ENCODE measurements around the gene CHST13. TPM values are rescaled to one million over a fixed set of nuclear protein-coding genes. Genes with fewer than 3 reads are reported as not detected.
"Not testable (repeated sequence)": the region's sequence is repeated elsewhere in the genome, so short reads cannot be mapped to it uniquely, and the experiment has no call there.

The CHST13 gene
- total RNA-seq, 2 experiments from 2014 or later = not detected

DNA sequence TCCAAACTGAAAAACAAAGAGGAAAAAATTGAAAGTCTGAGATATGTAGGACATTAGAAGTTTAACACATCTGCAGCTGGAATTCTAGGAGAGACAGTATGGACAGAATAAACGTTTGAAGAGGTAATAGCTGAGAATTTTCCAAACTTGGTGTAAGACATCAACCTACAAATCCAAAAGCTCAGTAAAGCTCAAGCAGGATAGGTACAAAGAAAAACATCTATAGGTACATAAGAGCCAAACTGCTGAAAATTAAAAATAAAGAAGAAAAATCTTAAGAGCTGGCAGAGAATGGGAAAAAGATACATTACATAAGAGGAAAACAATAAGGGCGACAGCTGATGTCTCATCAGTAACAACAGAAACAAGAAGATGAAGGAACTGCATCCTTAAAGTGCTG, 57.6 kb downstream of the CHST13 start:
- no peaks in the 10 kb centered on the region for H3K9me3 Mint-ChIP-seq
- no peak for DNase-seq
- CTCF ChIA-PET = no interaction called here
- no peak overlapping the region for H3K4me3 Mint-ChIP-seq
- H3K27ac Mint-ChIP-seq = no peak overlapping the region
- no peaks in the 10 kb centered on the region for H3K36me3 Mint-ChIP-seq (ENCODE audit: low read depth)
- H3K4me1 Mint-ChIP-seq = no peaks in the 10 kb centered on the region
- POLR2A ChIA-PET = no interaction called here
- peaks cover 17% of the 10 kb centered on the region for H3K27me3 Mint-ChIP-seq

DNA sequence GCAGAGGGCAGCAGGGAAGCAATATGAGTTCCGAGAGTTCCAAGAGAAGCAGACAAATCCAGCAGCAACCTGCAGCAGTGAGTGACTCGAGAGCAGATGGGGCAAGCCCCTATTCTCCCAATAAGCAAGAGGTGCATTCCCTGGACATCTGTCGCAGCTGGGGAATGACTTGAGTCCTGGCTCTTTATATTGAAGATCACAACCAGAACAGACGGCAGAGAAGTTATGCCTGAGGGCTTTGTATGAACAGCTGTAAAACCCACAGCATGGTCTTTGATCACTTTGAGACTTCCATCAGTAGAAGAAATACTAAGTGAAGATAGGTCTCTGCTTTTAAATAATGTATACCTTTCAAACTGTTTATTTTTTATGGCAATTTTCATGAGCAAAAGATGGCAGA, 58.4 kb downstream of the CHST13 start:
- Mint-ChIP-seq H3K27me3 (peaks cover 17% of the 10 kb centered on the region), H3K4me1 (no peaks in the 10 kb centered on the region), H3K9me3 (no peaks in the 10 kb centered on the region), H3K27ac (no peak overlapping the region), H3K36me3 (ENCODE audit: low read depth) (no peaks in the 10 kb centered on the region), H3K4me3 (no peak overlapping the region)
- DNase-seq = no peak
- ChIA-PET CTCF (no interaction called here), POLR2A (no interaction called here)

DNA sequence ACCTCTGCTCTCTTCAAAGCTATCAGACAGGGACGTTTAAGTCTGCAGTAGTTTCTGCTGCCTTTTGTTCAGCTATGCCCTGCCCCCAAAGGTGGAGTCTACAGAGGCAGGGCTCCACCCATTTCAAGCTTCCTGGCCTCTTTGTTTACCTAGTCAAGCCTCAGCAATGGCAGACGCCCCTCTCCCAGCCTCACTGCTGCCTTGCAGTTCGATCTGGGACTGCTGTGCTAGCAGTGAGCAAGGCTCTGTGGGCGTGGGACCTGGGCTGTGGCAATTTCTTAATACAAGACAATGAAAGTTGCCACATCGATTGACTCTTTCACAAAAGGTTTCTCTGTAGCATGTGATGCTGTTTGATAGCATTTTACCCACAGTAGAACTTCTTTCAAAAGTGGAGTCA, 67.6 kb downstream of the CHST13 start:
- H3K27ac Mint-ChIP-seq; CTCF ChIA-PET; H3K9me3 Mint-ChIP-seq; H3K4me3 Mint-ChIP-seq; H3K36me3 Mint-ChIP-seq (ENCODE audit: low read depth); POLR2A ChIA-PET; DNase-seq; H3K4me1 Mint-ChIP-seq: not testable (repeated sequence)
- peaks cover 20% of the 10 kb centered on the region for H3K27me3 Mint-ChIP-seq

Other genes with a start within 250 kb of the CHST13 start
- gene KLF15, start 166.7 kb upstream of the CHST13 start, total RNA-seq = not detected
- not detected for gene CFAP100, start 129.2 kb upstream of the CHST13 start, total RNA-seq
- gene ZXDC, start 48.3 kb upstream of the CHST13 start, total RNA-seq = 10 to 100 TPM; 23.8 to 23.9 TPM
- gene UROC1, start 6.4 kb upstream of the CHST13 start, total RNA-seq = not detected
- not detected for gene C3orf22, start 34.8 kb downstream of the CHST13 start, total RNA-seq
- gene TXNRD3, start 131.0 kb downstream of the CHST13 start, total RNA-seq = under 1 TPM; 0.13 to 0.30 TPM
- 1 to 10 TPM; 4.0 to 4.1 TPM for gene CHCHD6, start 180.1 kb downstream of the CHST13 start, total RNA-seq

Data from activated CD4-positive, alpha-beta memory T cell treated with anti-CD3 and anti-CD28 coated beads, Interleukin-2, amount 10 ng/mL, durations not matched to agents 7 days and 5 days (primary cell).